WTC11 (cell line): ENCODE measurements around the gene KLHL22. TPM values are rescaled to one million over a fixed set of nuclear protein-coding genes. Genes with fewer than 3 reads are reported as not detected.

ENCODE experiments used
- ATAC-seq: fragments of 200-7000 bp; cut with Tn5 transposase; 2 replicates; pipeline ENCODE4 v1.10.0; 2021; ENCODE audit warnings: mild to moderate bottlenecking, moderate library complexity
- CTCF ChIA-PET: fragments of 300-600 bp; sonication (Branson Sonifier 250); formaldehyde crosslinking; loops from one replicate; lab custom pipeline; 2021; ENCODE audit warnings: antibody characterized with exemption; lab: Charles Lee
- POLR2A ChIA-PET: fragments of 350-600 bp; sonication (Branson Sonifier 250); formaldehyde crosslinking; loops from one replicate; lab custom pipeline; 2021; ENCODE audit warnings: antibody characterized with exemption; lab: Charles Lee
- DNase-seq: peaks from one replicate; pipeline ENCODE4 v3.0.0; 2021; ENCODE audit warnings: low spot score
- H3K27ac Mint-ChIP-seq: 2 replicates; pipeline ENCODE4 v1.8.0; 2021; ENCODE audit warnings: mixed read lengths
- H3K27me3 Mint-ChIP-seq: 2 replicates; pipeline ENCODE4 v1.8.0; 2021; ENCODE audit warnings: low read depth, mild to moderate bottlenecking, moderate library complexity, mixed read lengths
- H3K36me3 Mint-ChIP-seq: 2 replicates; pipeline ENCODE4 v1.8.0; 2021; ENCODE audit warnings: mixed read lengths
- H3K4me1 Mint-ChIP-seq: 2 replicates; pipeline ENCODE4 v1.8.0; 2022; ENCODE audit warnings: mixed read lengths
- H3K4me3 Mint-ChIP-seq: 2 replicates; pipeline ENCODE4 v1.8.0; 2021; ENCODE audit warnings: mild to moderate bottlenecking, moderate library complexity, mixed read lengths
- H3K9me3 Mint-ChIP-seq: 2 replicates; pipeline ENCODE4 v1.8.0; 2021; ENCODE audit warnings: mixed read lengths
- CREB1 ChIP-seq: sonication (generic); formaldehyde crosslinking; IDR thresholded peaks from 2 replicates; pipeline ENCODE4 v1.8.0; 2023; ENCODE audit warnings: mild to moderate bottlenecking, missing genetic modification reagents
- CREM ChIP-seq: sonication (generic); formaldehyde crosslinking; IDR thresholded peaks from 2 replicates; pipeline ENCODE4 v1.8.1; 2022; ENCODE audit warnings: mild to moderate bottlenecking, missing genetic modification reagents, moderate library complexity
- EMX1 ChIP-seq: fragments of 250-450 bp; sonication (Bioruptor Pico); IDR thresholded peaks from 2 replicates; pipeline ENCODE4 v1.8.0; 2021; ENCODE audit warnings: mild to moderate bottlenecking
- ESRRA ChIP-seq: sonication (generic); formaldehyde crosslinking; IDR thresholded peaks from 2 replicates; pipeline ENCODE4 v1.8.1; 2022; ENCODE audit warnings: mild to moderate bottlenecking, missing genetic modification reagents, borderline replicate concordance
- FOXK1 ChIP-seq: sonication (generic); formaldehyde crosslinking; IDR thresholded peaks from 2 replicates; pipeline ENCODE4 v1.8.0; 2022; ENCODE audit warnings: mild to moderate bottlenecking, moderate library complexity, missing genetic modification reagents
- GABPB1 ChIP-seq: sonication (generic); formaldehyde crosslinking; IDR thresholded peaks from 2 replicates; pipeline ENCODE4 v1.8.1; 2023; ENCODE audit warnings: mild to moderate bottlenecking, missing genetic modification reagents
- HMGA2 ChIP-seq: fragments of 250-450 bp; sonication (Bioruptor Pico); IDR thresholded peaks from 2 replicates; pipeline ENCODE4 v1.4.0; 2021; ENCODE audit warnings: mild to moderate bottlenecking, moderate library complexity
- MXD4 ChIP-seq: fragments of 250-450 bp; sonication (Bioruptor Pico); IDR thresholded peaks from 2 replicates; pipeline ENCODE4 v1.8.0; 2021; ENCODE audit warnings: mild to moderate bottlenecking, moderate library complexity, borderline replicate concordance
- NR2C2 ChIP-seq: sonication (generic); formaldehyde crosslinking; IDR thresholded peaks from 2 replicates; pipeline ENCODE4 v1.8.0; 2022; ENCODE audit warnings: mild to moderate bottlenecking, missing genetic modification reagents
- OVOL2 ChIP-seq: fragments of 250-450 bp; sonication (Bioruptor Pico); IDR thresholded peaks from 2 replicates; pipeline ENCODE4 v1.9.0; 2021; ENCODE audit warnings: mild to moderate bottlenecking, borderline replicate concordance
- RELA ChIP-seq: sonication (generic); formaldehyde crosslinking; IDR thresholded peaks from 2 replicates; pipeline ENCODE4 v1.8.1; 2022; ENCODE audit warnings: missing genetic modification reagents, mild to moderate bottlenecking, borderline replicate concordance
- SOX15 ChIP-seq: fragments of 250-450 bp; sonication (Bioruptor Pico); IDR thresholded peaks from 2 replicates; pipeline ENCODE4 v1.9.0; 2021; ENCODE audit warnings: mild to moderate bottlenecking
- ZNF138 ChIP-seq: sonication (generic); formaldehyde crosslinking; conservative IDR thresholded peaks from 2 replicates; pipeline ENCODE4 v1.8.1; 2022; ENCODE audit warnings: mild to moderate bottlenecking, moderate library complexity, missing genetic modification reagents
- total RNA-seq: library from RNA; stranded (reverse); gene quantifications from 3 replicates; pipeline ENCODE4 v1.2.3, GENCODE V29; 2021
- TF ChIP-seq, protein P1 (sequence below): sonication (generic); formaldehyde crosslinking; IDR thresholded peaks from 2 replicates; pipeline ENCODE4 v1.8.0; 2022; ENCODE audit warnings: mild to moderate bottlenecking, missing genetic modification reagents
- TF ChIP-seq, protein P2 (sequence below): sonication (generic); formaldehyde crosslinking; IDR thresholded peaks from 2 replicates; pipeline ENCODE4 v1.8.1; 2023; ENCODE audit warnings: mild to moderate bottlenecking, missing genetic modification reagents, borderline replicate concordance
- TF ChIP-seq, protein P3 (sequence below): sonication (generic); formaldehyde crosslinking; IDR thresholded peaks from 2 replicates; pipeline ENCODE4 v1.8.1; 2023; ENCODE audit warnings: mild to moderate bottlenecking, missing genetic modification reagents, moderate library complexity
- TF ChIP-seq, protein P4 (sequence below): sonication (generic); formaldehyde crosslinking; IDR thresholded peaks from 2 replicates; pipeline ENCODE4 v1.8.1; 2023; ENCODE audit warnings: mild to moderate bottlenecking, missing genetic modification reagents, moderate library complexity
- TF ChIP-seq, protein P5 (sequence below): fragments of 250-450 bp; sonication (Bioruptor Pico); IDR thresholded peaks from 2 replicates; pipeline ENCODE4 v1.9.0; 2021; ENCODE audit warnings: moderate library complexity, mild to moderate bottlenecking, inconsistent platforms, borderline replicate concordance
- TF ChIP-seq, protein P6 (sequence below): sonication (generic); formaldehyde crosslinking; conservative IDR thresholded peaks from 2 replicates; pipeline ENCODE4 v1.8.1; 2022; ENCODE audit warnings: mild to moderate bottlenecking, missing genetic modification reagents
- TF ChIP-seq, protein P7 (sequence below): sonication (generic); formaldehyde crosslinking; IDR thresholded peaks from 2 replicates; pipeline ENCODE4 v1.8.0; 2023; ENCODE audit warnings: missing genetic modification reagents, mild to moderate bottlenecking, borderline replicate concordance

The KLHL22 gene
- total RNA-seq, 1 experiment from 2014 or later, result 15.7 TPM

DNA sequence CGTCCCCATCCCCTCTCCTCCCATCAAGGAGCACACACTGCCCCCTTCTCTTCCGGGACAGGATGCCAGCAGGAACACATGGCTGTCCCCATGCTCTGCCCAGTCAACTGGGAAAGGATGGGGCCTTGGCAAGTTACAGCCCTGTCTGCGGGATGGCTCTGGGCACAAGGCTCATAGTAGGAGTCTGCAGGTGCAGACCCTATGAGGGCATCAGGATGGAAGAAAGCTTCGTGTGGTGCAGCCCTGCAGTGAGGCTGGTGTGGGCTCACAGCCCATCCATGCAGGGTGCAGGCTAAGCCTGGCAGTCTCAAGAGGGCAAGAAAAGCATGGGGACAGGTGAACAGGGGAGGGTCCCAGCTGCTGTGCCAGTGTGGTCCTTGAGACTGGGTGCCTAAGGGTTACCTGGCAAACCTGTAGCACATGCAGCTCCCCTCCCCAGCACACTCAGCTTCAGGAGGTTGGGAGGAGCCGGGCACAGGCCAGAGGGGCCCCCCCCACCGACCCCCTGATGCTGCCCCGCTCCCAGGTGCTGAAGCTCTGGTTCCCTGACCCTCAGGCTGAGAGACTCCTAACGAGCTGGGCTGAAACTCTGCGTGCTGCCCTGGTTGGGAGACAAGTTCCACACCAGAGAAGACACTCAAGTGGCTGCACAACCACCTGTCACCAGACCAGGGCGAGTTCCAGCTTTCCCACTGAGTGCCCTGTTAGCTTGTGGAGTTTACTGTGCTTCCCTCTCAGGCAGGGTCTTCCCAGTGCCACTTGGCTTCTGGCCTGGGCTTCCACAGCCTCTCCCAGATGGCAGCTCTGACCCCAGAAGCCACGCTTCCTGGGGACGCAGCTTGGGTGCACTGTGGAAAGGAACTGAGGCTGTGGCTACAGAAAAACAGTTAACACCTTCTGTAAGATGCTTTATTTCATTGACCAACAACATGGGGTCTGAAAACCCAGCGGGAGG lies 54.7 kb downstream of the KLHL22 start:
- Mint-ChIP-seq H3K4me3 (no peak overlapping the region), H3K27ac (no peak overlapping the region), H3K27me3 (peaks cover 29% of the 10 kb centered on the region), H3K36me3 (no peaks in the 10 kb centered on the region), H3K9me3 (no peaks in the 10 kb centered on the region), H3K4me1 (peaks cover 16% of the 10 kb centered on the region)
- ChIA-PET CTCF (interaction anchor here (1.3 to 1.7 kb wide), 2 partner anchors 16 to 23 kb away, joined by 5 to 8 read pairs; no protein-coding TSS in a partner anchor), POLR2A (interaction anchor here (0.6 to 1.1 kb wide), 2 partner anchors 23 to 298 kb away, joined by 3 to 8 read pairs; no protein-coding TSS in a partner anchor)
- no peak for ATAC-seq
- no peak for DNase-seq
- no peak for TF ChIP-seq CREB1
- TF ChIP-seq CREM (CRISPR knock-in tag), result no peak
- no peak for TF ChIP-seq EMX1 (CRISPR knock-in tag)
- TF ChIP-seq FOXK1 (CRISPR knock-in tag), result no peak
- TF ChIP-seq, protein P1, sequence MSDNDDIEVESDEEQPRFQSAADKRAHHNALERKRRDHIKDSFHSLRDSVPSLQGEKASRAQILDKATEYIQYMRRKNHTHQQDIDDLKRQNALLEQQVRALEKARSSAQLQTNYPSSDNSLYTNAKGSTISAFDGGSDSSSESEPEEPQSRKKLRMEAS (CRISPR knock-in tag), result no peak
- TF ChIP-seq OVOL2, result no peak
- TF ChIP-seq, protein P2, sequence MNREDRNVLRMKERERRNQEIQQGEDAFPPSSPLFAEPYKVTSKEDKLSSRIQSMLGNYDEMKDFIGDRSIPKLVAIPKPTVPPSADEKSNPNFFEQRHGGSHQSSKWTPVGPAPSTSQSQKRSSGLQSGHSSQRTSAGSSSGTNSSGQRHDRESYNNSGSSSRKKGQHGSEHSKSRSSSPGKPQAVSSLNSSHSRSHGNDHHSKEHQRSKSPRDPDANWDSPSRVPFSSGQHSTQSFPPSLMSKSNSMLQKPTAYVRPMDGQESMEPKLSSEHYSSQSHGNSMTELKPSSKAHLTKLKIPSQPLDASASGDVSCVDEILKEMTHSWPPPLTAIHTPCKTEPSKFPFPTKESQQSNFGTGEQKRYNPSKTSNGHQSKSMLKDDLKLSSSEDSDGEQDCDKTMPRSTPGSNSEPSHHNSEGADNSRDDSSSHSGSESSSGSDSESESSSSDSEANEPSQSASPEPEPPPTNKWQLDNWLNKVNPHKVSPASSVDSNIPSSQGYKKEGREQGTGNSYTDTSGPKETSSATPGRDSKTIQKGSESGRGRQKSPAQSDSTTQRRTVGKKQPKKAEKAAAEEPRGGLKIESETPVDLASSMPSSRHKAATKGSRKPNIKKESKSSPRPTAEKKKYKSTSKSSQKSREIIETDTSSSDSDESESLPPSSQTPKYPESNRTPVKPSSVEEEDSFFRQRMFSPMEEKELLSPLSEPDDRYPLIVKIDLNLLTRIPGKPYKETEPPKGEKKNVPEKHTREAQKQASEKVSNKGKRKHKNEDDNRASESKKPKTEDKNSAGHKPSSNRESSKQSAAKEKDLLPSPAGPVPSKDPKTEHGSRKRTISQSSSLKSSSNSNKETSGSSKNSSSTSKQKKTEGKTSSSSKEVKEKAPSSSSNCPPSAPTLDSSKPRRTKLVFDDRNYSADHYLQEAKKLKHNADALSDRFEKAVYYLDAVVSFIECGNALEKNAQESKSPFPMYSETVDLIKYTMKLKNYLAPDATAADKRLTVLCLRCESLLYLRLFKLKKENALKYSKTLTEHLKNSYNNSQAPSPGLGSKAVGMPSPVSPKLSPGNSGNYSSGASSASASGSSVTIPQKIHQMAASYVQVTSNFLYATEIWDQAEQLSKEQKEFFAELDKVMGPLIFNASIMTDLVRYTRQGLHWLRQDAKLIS (CRISPR knock-in tag), result no peak
- no peak for TF ChIP-seq NR2C2 (CRISPR knock-in tag)
- no peak for TF ChIP-seq HMGA2 (CRISPR knock-in tag)
- no peak for TF ChIP-seq RELA (CRISPR knock-in tag)
- TF ChIP-seq, protein P3, sequence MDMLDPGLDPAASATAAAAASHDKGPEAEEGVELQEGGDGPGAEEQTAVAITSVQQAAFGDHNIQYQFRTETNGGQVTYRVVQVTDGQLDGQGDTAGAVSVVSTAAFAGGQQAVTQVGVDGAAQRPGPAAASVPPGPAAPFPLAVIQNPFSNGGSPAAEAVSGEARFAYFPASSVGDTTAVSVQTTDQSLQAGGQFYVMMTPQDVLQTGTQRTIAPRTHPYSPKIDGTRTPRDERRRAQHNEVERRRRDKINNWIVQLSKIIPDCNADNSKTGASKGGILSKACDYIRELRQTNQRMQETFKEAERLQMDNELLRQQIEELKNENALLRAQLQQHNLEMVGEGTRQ, result no peak
- TF ChIP-seq, protein P4, sequence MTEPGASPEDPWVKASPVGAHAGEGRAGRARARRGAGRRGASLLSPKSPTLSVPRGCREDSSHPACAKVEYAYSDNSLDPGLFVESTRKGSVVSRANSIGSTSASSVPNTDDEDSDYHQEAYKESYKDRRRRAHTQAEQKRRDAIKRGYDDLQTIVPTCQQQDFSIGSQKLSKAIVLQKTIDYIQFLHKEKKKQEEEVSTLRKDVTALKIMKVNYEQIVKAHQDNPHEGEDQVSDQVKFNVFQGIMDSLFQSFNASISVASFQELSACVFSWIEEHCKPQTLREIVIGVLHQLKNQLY (CRISPR knock-in tag), result no peak
- TF ChIP-seq MXD4 (CRISPR knock-in tag), result no peak
- no peak for TF ChIP-seq SOX15
- TF ChIP-seq, protein P5, sequence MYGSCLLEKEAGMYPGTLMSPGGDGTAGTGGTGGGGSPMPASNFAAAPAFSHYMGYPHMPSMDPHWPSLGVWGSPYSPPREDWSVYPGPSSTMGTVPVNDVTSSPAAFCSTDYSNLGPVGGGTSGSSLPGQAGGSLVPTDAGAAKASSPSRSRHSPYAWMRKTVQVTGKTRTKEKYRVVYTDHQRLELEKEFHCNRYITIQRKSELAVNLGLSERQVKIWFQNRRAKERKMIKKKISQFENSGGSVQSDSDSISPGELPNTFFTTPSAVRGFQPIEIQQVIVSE (CRISPR knock-in tag), result no peak
- no peak for TF ChIP-seq ESRRA
- TF ChIP-seq, protein P6, sequence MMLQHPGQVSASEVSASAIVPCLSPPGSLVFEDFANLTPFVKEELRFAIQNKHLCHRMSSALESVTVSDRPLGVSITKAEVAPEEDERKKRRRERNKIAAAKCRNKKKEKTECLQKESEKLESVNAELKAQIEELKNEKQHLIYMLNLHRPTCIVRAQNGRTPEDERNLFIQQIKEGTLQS (CRISPR knock-in tag), result no peak
- no peak for TF ChIP-seq ZNF138 (CRISPR knock-in tag)
- TF ChIP-seq, protein P7, sequence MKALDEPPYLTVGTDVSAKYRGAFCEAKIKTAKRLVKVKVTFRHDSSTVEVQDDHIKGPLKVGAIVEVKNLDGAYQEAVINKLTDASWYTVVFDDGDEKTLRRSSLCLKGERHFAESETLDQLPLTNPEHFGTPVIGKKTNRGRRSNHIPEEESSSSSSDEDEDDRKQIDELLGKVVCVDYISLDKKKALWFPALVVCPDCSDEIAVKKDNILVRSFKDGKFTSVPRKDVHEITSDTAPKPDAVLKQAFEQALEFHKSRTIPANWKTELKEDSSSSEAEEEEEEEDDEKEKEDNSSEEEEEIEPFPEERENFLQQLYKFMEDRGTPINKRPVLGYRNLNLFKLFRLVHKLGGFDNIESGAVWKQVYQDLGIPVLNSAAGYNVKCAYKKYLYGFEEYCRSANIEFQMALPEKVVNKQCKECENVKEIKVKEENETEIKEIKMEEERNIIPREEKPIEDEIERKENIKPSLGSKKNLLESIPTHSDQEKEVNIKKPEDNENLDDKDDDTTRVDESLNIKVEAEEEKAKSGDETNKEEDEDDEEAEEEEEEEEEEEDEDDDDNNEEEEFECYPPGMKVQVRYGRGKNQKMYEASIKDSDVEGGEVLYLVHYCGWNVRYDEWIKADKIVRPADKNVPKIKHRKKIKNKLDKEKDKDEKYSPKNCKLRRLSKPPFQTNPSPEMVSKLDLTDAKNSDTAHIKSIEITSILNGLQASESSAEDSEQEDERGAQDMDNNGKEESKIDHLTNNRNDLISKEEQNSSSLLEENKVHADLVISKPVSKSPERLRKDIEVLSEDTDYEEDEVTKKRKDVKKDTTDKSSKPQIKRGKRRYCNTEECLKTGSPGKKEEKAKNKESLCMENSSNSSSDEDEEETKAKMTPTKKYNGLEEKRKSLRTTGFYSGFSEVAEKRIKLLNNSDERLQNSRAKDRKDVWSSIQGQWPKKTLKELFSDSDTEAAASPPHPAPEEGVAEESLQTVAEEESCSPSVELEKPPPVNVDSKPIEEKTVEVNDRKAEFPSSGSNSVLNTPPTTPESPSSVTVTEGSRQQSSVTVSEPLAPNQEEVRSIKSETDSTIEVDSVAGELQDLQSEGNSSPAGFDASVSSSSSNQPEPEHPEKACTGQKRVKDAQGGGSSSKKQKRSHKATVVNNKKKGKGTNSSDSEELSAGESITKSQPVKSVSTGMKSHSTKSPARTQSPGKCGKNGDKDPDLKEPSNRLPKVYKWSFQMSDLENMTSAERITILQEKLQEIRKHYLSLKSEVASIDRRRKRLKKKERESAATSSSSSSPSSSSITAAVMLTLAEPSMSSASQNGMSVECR (CRISPR knock-in tag), result no peak
- TF ChIP-seq GABPB1 (CRISPR knock-in tag), result no peak
